ENCODE data around the gene KAT2A. TPM values are rescaled to one million over a fixed set of nuclear protein-coding genes. Genes with fewer than 3 reads are reported as not detected.

The KAT2A gene
- total and polyA plus RNA-seq, 9 donors = 27.1 to 77.5 (median 57.9) TPM

DNA sequence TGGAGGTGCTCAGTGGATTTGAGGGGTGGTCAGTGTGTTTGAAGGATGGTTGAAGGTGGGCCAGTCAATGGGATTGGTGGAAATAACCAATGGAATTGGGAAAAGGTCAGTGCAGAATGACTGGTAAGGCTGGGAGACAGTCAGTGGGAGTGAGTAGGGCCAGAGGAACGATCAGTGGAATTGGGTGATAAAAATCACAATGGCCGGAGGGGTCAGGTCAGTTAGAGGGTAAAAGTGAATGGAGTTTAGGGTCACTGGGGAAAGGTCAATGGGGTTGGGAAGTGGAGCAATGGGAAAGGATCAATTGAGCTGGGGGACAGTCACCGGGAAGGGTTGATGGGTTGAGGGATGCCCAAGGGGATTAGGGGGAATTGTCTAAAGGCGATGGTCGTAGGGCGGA, 44.6 kb upstream of the KAT2A start:
- H3K4me1 ChIP-seq (ENCODE audit: insufficient read depth) = no peaks in the 10 kb centered on the region
- no peak overlapping the region for H3K27ac ChIP-seq
- TF ChIP-seq, protein P1, sequence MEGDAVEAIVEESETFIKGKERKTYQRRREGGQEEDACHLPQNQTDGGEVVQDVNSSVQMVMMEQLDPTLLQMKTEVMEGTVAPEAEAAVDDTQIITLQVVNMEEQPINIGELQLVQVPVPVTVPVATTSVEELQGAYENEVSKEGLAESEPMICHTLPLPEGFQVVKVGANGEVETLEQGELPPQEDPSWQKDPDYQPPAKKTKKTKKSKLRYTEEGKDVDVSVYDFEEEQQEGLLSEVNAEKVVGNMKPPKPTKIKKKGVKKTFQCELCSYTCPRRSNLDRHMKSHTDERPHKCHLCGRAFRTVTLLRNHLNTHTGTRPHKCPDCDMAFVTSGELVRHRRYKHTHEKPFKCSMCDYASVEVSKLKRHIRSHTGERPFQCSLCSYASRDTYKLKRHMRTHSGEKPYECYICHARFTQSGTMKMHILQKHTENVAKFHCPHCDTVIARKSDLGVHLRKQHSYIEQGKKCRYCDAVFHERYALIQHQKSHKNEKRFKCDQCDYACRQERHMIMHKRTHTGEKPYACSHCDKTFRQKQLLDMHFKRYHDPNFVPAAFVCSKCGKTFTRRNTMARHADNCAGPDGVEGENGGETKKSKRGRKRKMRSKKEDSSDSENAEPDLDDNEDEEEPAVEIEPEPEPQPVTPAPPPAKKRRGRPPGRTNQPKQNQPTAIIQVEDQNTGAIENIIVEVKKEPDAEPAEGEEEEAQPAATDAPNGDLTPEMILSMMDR (IDR thresholded peaks at IDR 0.05) = no peak
- TF ChIP-seq EP300 (IDR thresholded peaks at IDR 0.05) (no peak), POLR2A (IDR thresholded peaks at IDR 0.05) (no peak)
- no peaks in the 10 kb centered on the region for H3K36me3 ChIP-seq
- DNase-seq = no peak
- 82 to 85% (median 82%) methylated on average over 6 of the region's 6 CpGs for WGBS, 3 donors
- no peaks in the 10 kb centered on the region for H3K9me3 ChIP-seq
- intact Hi-C loops (cut with DNase I) = no loop called here
- no peak overlapping the region for H3K4me3 ChIP-seq
- H3K27me3 ChIP-seq = no peaks in the 10 kb centered on the region

DNA sequence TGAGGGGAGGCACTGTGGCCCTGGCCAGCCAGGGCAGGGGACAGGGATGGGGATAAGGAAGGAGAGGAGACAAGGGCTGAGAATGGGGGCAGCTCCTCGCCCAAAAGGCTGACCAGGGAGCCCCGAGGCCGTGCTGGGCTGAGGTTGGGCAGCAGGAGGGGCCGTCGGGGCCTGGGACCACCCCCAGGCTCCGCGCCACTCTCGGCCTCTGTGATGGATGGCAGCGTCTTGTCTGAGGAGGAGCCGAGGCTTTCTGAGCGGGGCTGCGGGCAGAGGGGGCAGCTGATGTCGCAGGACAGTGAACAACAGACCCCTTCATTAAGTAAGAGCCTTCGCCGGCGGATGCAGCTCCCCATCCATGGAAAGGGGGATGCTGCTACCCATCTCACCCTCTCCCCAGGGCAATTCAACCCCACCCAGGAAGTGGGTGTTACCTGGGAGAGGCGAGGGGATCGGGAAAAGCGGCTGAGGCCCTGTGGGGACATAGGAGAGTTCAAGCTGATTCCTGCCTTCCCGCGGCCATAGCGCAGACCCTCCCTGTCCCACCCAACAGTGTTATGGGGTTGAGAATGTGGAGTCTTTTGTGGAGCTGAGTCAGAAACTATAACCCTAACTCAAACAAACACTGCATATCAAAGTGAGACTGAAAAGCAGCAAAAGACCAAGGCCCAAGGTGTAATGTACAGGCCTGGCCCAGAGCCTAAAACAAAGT, 42.7 kb upstream of the KAT2A start:
- intact Hi-C loops (cut with DNase I) = no loop called here
- TF ChIP-seq POLR2A (IDR thresholded peaks at IDR 0.05) = no peak
- no peak for TF ChIP-seq EP300 (IDR thresholded peaks at IDR 0.05)
- TF ChIP-seq, protein P1 (IDR thresholded peaks at IDR 0.05) = no peak
- Histone ChIP-seq H3K36me3 (no peaks in the 10 kb centered on the region), H3K27ac (no peak overlapping the region), H3K4me1 (ENCODE audit: insufficient read depth) (no peaks in the 10 kb centered on the region), H3K4me3 (no peak overlapping the region), H3K9me3 (no peaks in the 10 kb centered on the region), H3K27me3 (no peaks in the 10 kb centered on the region)
- 52 to 61% (median 56%) methylated on average over 22 of the region's 22 CpGs for WGBS, 3 donors
- no peak for DNase-seq

DNA sequence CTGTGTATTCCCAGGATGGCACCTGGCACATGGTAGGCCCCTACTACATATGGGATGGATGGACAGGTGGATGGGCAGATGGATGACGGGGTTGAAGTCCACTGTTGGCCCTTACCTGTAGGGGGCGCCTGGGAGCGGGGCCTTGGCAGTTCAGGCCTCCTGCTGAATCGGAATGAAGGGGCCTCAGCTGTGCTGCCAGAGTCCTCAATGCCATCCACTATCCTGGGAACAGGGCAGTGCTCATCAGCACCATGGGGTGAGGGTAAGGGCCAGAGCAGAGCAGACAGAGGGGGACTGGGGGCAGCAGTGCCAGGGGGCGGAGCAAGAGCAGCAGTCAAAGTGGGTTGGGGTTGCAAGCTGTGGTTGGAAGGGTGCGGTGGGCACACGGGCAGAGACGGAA, 41.9 kb upstream of the KAT2A start:
- Histone ChIP-seq H3K9me3 (no peaks in the 10 kb centered on the region), H3K27ac (no peak overlapping the region), H3K27me3 (no peaks in the 10 kb centered on the region), H3K36me3 (no peaks in the 10 kb centered on the region), H3K4me3 (no peak overlapping the region), H3K4me1 (ENCODE audit: insufficient read depth) (no peaks in the 10 kb centered on the region)
- 57 to 59% (median 59%) methylated on average over 8 of the region's 8 CpGs for WGBS, 3 donors
- TF ChIP-seq POLR2A (IDR thresholded peaks at IDR 0.05) (no peak), EP300 (IDR thresholded peaks at IDR 0.05) (no peak)
- TF ChIP-seq, protein P1 (IDR thresholded peaks at IDR 0.05) = no peak
- DNase-seq = no peak
- intact Hi-C loops (cut with DNase I) = no loop called here

DNA sequence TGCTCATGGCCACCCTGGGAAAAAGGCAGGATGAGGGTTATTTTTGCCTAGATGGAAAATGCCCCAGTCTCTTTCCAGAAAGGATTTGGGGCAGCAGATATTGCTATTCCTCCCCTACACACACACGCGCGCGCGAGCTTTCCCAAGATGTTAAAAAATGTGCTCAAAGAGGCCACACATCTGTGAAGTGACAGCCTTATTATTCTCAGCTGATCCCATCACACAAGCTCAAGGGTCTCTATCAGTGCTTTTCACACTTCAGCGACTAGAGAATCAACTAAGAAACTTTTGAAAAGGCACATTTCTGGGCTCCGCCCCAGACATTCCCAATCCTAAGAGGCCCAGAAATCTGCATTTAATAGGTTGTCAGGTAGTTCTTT, 39.4 kb upstream of the KAT2A start:
- intact Hi-C loops (cut with DNase I) = no loop called here
- no peak overlapping the region for H3K27ac ChIP-seq
- H3K36me3 ChIP-seq = no peaks in the 10 kb centered on the region

More for the DNA sequence above, 39.4 kb upstream of the KAT2A start:
- no peaks in the 10 kb centered on the region for H3K9me3 ChIP-seq
- TF ChIP-seq EP300 (IDR thresholded peaks at IDR 0.05) (no peak), POLR2A (IDR thresholded peaks at IDR 0.05) (no peak)
- TF ChIP-seq, protein P1 (IDR thresholded peaks at IDR 0.05) = no peak
- 84 to 88% (median 86%) methylated on average over 7 of the region's 7 CpGs for WGBS, 3 donors
- DNase-seq = no peak
- no peaks in the 10 kb centered on the region for H3K27me3 ChIP-seq
- H3K4me3 ChIP-seq = no peak overlapping the region
- H3K4me1 ChIP-seq (ENCODE audit: insufficient read depth) = no peaks in the 10 kb centered on the region
